Natural killer cell treated with Interleukin-12 subunit alpha and Interleukin-12 subunit beta and Interleukin-15 and Interleukin-18, amount 100 ng/mL, for 72 hours (primary cell): ENCODE data around the gene MACF1. TPM values are rescaled to one million over a fixed set of nuclear protein-coding genes. Genes with fewer than 3 reads are reported as not detected.

Source experiments
- ATAC-seq, 2 donors: fragments of 150-1000 bp; cut with Tn5 transposase in 1 of 2; sonication (Bioruptor Pico), chemical (Tn5 transposase) in 1 of 2; 2 replicates each; pipeline ENCODE4 v1.10.0; 2021
- DNase-seq: peaks from one replicate; pipeline ENCODE4 v3.0.0; 2022; ENCODE audit warnings: low spot score
- H3K27ac Mint-ChIP-seq, 2 donors: 1 replicate in 1 of 2; 2 replicates in 1 of 2; pipeline ENCODE4 v1.8.0; 2022; ENCODE audit warnings: mixed read lengths in 2 of 2, mild to moderate bottlenecking in 1 of 2, moderate library complexity in 1 of 2
- H3K27me3 Mint-ChIP-seq, 2 donors: 1 replicate in 1 of 2; 2 replicates in 1 of 2; pipeline ENCODE4 v1.8.0; 2022; ENCODE audit warnings: mixed read lengths in 2 of 2
- H3K36me3 Mint-ChIP-seq: one replicate; pipeline ENCODE4 v1.8.0; 2022; ENCODE audit warnings: mixed read lengths
- H3K4me1 Mint-ChIP-seq, 2 donors: 1 replicate in 1 of 2; 2 replicates in 1 of 2; pipeline ENCODE4 v1.8.0; 2022; ENCODE audit warnings: low read depth in 2 of 2, mixed read lengths in 2 of 2, mild to moderate bottlenecking in 1 of 2
- H3K4me3 Mint-ChIP-seq: one replicate; pipeline ENCODE4 v1.8.0; 2022; ENCODE audit warnings: mixed read lengths
- H3K9me3 Mint-ChIP-seq: 2 replicates; pipeline ENCODE4 v1.8.0; 2022; ENCODE audit warnings: mixed read lengths
- total RNA-seq, 2 donors: library from RNA; stranded (reverse); gene quantifications; one replicate each; pipeline ENCODE4 v1.2.3, GENCODE V29; 2022

The MACF1 gene
- total RNA-seq, 2 donors from 2014 or later: 370 to 514 TPM

DNA sequence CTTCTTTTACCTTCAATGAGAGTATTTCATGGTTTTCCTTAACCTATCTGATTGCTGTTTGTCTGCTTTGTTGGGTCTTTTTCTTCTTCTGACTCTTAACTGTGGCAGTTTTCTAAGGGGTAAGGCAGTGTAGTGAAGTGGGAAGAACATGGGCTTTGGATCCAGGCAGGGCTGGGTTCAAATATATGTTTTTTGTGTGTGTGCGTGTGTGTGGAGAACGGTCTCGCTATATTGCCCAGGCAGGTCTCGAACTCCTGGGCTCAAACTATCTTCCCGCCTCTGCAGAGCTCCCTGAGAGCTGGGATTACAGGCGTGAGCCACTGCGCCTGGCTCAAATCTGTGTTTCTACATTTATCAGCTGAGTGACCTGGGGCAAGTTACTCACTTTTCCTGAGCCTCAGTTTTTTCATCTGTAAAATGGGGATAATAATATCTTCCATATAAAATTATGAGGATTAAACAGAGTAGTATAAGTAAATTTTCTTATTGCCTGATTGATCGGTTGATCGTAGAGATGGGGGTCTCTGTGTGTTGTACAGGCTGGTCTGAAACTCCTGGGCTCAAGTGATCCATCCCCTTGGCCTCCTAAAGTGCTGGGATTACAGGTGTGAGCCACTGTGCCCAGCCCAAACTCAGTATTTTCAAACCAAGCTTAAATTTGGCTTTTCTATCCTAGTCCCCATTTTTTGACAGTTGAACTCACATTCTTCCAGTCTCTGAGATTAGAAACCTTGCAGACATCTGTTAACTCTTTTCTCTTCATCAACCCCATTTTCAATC is 36.0 kb upstream of the MACF1 start:
- DNase-seq (no peak), ATAC-seq (no peak)
- H3K27ac Mint-ChIP-seq: no peak overlapping the region
- no peaks in the 10 kb centered on the region for H3K27me3 Mint-ChIP-seq
- peaks cover 0 to 12% of the 10 kb centered on the region in 2 donors for H3K4me1 Mint-ChIP-seq
- no peaks in the 10 kb centered on the region for H3K36me3 Mint-ChIP-seq
- H3K9me3 Mint-ChIP-seq: no peaks in the 10 kb centered on the region
- H3K4me3 Mint-ChIP-seq: no peak overlapping the region

DNA sequence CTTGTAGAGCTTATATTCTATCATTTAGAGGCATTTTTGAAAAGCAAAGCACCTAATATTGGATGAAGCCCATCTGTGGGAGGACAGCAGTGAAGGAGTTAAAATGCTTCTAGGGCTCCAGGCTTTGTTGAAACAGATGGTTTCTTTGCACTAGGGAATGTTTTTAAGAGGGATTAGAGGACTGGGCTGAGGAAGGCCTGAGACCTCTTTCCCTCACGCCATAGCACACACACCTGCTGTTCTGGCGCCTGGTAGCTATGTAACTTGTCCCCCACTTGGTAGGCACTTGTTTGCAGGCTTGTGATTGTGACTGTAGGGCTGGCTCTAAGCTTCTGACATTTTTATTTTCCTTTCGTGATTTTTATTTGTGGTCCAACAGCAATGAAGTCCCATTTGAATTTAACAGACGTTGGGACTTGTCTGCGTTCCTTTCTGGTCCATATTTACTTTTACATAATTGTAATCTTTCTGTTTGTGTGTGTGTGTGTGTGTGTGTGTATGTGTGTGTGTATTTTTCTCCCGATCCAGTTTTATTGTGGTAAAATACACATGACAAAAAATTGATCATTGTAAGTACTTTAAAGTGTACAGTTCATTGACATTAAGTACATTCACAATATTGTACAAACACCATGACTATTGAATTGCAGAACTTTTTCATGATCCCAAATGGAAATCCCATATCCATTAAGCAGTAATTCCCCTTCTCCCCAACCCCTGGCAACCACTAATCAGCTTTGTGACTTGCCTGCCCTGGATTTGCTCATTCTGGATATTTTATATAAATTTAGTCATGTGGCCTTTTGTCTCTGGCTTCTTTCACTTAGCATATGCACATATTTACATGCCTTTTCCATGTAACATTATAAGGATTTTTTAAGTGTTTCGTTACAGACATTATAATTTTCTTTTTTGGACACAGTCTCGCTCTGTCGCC is 33.5 kb upstream of the MACF1 start:
- Mint-ChIP-seq H3K9me3 (no peaks in the 10 kb centered on the region), H3K27me3 (no peaks in the 10 kb centered on the region), H3K4me1 (peaks cover 0 to 9% of the 10 kb centered on the region in 2 donors), H3K36me3 (no peaks in the 10 kb centered on the region), H3K27ac (no peak overlapping the region), H3K4me3 (no peak overlapping the region)
- ATAC-seq (no peak), DNase-seq (no peak)

DNA sequence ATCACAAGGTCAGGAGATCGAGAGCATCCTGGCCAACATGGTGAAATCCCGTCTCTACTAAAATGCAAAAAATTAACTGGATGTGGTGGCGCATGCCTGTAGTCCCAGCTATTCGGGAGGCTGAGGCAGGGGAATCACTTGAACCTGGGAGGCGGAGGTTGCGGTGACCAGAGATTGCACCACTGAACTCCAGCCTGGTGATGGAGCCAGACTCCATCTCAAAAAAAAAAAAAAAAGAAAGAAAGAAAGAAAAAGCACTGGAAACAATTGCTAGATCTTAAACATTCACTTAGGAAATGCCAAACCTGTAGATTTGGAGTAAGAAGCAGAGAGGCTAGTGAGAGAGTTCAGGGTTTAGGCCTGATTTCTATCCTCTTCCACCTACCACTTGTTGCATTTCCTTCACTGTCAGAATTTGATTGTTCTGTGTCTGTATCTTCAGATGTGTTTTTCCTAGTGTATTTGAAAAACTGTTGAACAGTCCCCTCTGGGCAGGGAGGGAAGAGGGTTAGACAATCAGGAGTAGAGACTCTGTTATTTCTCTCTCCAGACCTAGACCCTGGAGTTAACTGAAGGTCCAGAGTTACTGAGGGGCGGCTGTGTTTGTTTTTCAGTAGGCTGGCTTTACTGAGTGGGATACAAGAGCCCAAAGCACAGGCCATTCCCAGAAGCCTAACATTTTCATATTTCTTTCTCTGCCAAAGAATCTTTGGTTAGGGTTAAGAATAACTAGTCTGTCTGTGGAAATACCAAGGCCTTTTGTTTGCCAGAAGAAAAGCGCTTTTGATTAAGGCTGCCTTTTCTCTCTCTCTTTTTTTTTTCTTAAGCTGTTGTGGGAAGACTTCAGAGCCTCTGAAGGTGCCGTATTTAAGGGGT is 31.1 kb upstream of the MACF1 start:
- H3K4me3 Mint-ChIP-seq: no peak overlapping the region
- H3K27me3 Mint-ChIP-seq: no peaks in the 10 kb centered on the region
- no peaks in the 10 kb centered on the region for H3K36me3 Mint-ChIP-seq
- ATAC-seq: no peak
- H3K9me3 Mint-ChIP-seq: no peaks in the 10 kb centered on the region
- no peak overlapping the region for H3K27ac Mint-ChIP-seq
- no peak for DNase-seq
- peaks cover 0 to 9% of the 10 kb centered on the region in 2 donors for H3K4me1 Mint-ChIP-seq

DNA sequence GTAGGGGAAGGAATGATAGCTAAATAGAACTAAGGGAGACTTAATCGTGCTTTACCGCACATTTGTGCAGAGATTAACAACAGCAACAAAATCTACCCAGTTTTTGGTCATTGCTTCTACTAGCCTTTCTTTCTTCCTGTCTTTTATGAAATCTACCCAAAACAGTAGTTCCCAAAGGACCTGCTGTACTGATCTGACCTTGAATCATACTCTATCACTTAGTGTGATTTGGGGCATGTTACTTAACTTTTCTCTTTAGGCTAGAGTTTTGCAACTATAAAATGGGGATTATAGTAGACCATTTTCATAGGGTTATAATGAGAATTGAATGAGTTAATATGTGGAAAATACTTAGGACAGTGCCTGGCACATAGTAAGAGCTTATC is 30.5 kb upstream of the MACF1 start:
- ATAC-seq (no peak), DNase-seq (no peak)
- H3K27me3 Mint-ChIP-seq: no peaks in the 10 kb centered on the region
- no peaks in the 10 kb centered on the region for H3K9me3 Mint-ChIP-seq
- no peak overlapping the region for H3K4me3 Mint-ChIP-seq
- H3K36me3 Mint-ChIP-seq: no peaks in the 10 kb centered on the region
- no peak overlapping the region for H3K27ac Mint-ChIP-seq
- peaks cover 0 to 9% of the 10 kb centered on the region in 2 donors for H3K4me1 Mint-ChIP-seq

DNA sequence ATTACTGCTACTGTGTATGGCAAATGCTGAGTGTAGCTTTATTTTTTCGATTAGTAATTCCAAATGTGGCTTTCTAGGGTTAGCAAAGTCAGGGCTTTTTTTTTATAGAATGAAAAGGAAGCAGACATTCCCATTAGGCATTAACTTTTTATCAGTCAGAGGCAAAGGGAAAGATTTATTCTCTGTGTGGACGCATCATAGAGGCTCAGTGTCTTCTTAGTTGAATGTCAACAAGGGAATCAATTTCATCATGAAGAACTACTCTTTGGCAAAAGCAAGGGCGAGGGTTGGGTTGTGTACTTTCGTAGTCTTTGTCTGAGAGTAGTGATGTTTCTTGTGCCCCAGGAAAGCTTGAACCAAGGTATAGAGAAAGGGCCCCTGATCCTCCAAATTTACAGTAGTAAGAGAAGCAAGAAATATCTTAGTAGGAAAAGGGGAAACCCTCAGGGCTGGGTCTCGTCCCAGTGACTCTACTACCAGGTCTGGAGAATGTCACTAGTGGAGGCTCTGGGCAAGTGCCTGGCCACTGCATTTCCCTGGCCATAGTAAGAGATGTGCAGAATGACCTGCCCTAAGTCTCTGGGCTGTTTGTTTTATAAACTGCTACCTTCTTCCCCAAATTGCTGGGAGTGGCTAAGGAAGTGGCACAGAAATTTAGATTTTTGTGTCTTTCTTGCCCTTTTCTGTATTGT is 30.0 kb upstream of the MACF1 start:
- H3K27ac Mint-ChIP-seq: no peak overlapping the region
- no peaks in the 10 kb centered on the region for H3K36me3 Mint-ChIP-seq
- no peak overlapping the region for H3K4me3 Mint-ChIP-seq
- H3K9me3 Mint-ChIP-seq: no peaks in the 10 kb centered on the region
- peaks cover 0 to 9% of the 10 kb centered on the region in 2 donors for H3K4me1 Mint-ChIP-seq
- DNase-seq: no peak
- H3K27me3 Mint-ChIP-seq: no peaks in the 10 kb centered on the region
- ATAC-seq: no peak

DNA sequence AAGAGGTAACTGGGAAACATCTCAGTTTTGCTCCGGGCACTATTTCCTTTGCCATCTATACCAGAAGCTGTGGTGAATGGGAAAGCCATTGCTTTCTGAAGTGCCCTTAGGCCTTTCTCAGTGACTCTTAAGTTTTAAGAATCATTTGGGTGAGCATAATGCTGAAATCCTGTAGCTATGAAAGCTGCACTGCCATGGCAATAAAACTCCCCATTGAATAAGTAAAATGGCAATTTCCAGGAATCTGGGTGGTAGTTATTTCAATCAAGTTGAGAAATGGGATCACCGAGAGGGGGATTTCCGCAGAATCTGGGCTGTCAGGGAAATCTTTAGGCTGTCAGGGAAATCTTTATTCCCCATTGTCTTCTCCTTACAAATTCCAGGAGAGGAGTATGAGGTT is 26.8 kb upstream of the MACF1 start:
- Mint-ChIP-seq H3K36me3 (no peaks in the 10 kb centered on the region), H3K4me1 (peaks cover 0 to 7% of the 10 kb centered on the region in 2 donors), H3K27ac (no peak overlapping the region), H3K4me3 (no peak overlapping the region), H3K27me3 (no peaks in the 10 kb centered on the region), H3K9me3 (no peaks in the 10 kb centered on the region)
- no peak for ATAC-seq
- no peak for DNase-seq

DNA sequence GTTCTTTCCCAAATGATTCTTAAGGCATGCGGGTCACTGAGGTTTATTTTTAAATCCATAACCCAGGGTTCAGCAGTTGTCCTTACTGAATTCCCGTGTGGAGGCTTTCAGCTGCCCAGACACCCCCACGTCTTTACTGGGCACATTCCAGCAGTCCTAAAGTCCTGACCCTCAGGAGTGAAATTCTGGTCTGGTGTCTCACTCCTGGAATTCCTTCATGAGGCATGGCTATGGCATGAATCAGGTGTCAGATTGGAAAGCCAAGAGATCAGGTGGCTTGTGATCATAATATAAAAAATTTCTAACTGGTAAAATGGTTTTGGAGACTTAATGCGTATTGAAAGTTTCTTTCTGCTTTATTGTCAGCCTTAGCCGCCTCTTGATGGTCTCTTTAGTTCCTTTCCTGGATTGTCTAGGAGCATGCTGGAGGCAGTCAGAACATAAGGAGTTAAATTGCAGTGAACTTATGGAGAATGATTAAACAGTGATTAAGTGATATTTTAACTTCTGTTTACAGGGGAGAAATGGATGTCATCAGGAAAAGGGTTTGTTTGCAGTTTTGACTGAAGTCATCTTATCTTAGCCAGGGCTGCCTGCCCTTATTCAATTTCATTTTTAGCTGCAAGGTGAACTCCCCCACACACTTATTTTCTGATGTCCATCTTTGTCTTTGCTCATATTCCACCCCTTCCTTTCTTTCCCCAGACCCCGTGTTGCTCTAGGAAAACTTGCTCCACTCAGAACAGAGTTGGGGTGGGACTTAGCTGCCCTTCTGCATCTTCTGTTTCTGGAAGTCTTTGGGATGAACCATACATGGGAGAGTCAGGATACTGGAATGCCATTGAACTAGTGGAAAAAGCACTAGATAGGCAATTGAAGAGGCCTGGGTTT is 25.7 kb upstream of the MACF1 start:
- DNase-seq: no peak
- Mint-ChIP-seq H3K4me1 (peaks cover 6 to 17% of the 10 kb centered on the region in 2 donors), H3K9me3 (no peaks in the 10 kb centered on the region), H3K27ac (no peak overlapping the region), H3K4me3 (no peak overlapping the region), H3K27me3 (no peaks in the 10 kb centered on the region), H3K36me3 (no peaks in the 10 kb centered on the region)
- ATAC-seq: no peak

DNA sequence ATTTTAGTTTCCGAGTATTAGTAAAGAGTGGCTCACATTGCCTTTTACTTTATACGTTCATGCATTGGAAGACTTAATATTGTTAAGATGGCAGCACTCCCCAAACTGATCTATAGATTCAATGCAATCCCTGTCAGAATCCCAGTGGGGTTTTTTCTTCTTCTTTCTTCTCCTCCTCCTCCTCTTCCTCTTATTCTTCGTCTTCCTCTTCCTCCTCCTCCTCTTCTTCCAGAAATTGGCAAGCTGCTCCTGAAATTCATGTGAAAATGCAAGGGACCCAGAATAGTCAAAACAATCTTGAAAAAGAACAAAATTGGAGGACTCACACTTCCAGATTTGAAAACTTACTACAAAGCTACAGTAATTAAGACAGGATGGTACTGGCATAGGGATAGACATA is 23.2 kb upstream of the MACF1 start:
- peaks cover 26 to 36% of the 10 kb centered on the region in 2 donors for H3K4me1 Mint-ChIP-seq
- DNase-seq: no peak
- no peak for ATAC-seq
- no peak overlapping the region for H3K4me3 Mint-ChIP-seq
- no peaks in the 10 kb centered on the region for H3K27me3 Mint-ChIP-seq
- no peak overlapping the region for H3K27ac Mint-ChIP-seq
- no peaks in the 10 kb centered on the region for H3K36me3 Mint-ChIP-seq
- no peaks in the 10 kb centered on the region for H3K9me3 Mint-ChIP-seq

DNA sequence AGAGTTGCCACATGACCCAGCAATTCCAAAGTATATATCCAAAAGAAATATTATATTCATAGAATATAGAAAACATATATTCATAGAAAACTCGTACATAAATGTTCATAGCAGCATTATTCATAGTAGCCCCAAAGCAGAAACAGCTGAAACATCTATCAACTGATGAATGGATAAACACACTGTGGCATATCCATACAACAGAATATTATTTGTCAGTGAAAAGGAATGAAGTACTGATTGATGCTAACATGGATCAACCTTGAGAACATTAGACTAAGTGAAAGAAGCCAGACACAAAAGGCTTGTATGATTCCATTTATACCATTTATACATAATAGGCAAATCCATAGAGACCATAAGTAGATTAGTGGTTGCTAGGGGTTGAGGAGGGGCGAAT is 21.7 kb upstream of the MACF1 start:
- ATAC-seq (no peak), DNase-seq (no peak)
- H3K36me3 Mint-ChIP-seq: no peaks in the 10 kb centered on the region
- no peaks in the 10 kb centered on the region for H3K9me3 Mint-ChIP-seq
- peaks cover 26 to 38% of the 10 kb centered on the region in 2 donors for H3K4me1 Mint-ChIP-seq
- no peaks in the 10 kb centered on the region for H3K27me3 Mint-ChIP-seq
- H3K4me3 Mint-ChIP-seq: no peak overlapping the region
- H3K27ac Mint-ChIP-seq: peak overlapping the region; percentile 78 to 87

DNA sequence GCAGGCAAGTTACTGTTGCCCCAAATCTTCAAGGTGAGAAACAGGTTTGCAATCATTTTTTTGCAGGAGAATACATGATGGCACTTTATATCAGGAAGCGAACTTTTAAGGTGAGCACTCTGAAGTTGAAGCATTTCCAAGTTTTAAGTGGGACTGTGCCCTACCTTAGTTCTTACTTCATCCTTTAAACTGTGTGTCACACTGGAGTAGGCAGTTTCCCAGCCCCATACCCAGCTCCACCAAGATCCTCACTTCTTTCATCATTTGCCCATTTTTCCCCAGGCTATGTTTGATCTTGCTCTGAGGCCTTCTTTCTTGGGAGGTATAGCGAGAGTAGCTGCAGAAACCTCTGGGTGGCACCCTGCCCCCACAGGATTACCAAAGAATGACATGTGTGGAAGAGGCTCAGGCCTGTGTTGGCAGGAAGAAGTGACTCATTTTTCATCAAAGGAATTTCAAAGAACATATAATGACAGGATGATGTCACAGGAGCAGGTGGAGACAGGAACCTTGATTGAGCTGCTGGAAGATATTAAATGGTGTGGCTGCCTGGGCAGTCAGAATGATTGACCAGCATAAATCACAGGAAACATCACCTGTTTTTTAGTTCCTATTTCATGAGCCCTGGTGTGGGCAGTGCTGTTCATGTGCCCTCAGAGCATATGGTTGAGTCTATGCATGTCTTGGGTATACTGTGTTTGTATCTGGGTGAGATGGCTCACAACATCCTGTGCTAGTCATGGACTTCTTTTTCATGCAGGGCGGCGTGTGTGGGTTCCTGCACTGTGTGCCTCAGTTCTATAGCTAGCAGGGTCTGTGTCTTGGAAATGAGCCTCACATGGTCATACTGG is 20.8 kb upstream of the MACF1 start:
- H3K27me3 Mint-ChIP-seq: no peaks in the 10 kb centered on the region

DNA sequence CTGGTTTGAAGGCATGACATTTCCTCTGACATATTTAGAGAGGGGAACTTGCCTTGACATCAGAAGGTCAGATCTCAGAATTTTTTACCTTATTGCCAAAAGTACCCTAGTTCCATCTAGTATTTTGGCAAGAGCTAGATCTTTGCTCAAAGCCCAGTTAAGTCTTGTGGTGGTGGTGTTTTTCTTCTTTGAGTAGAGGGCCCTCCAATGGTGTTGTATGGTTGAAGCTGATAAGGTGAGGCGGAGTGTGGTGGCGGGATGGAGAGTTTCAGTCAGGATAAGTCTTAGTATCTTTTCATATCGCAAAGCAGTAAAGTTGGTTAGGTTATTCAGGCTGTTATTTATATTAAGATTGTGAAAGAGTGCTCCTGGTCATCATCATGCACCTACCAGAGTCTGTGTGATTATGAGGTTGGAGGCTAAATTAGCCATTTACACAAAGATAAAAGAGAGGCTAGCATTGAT is 20.1 kb upstream of the MACF1 start:
- Mint-ChIP-seq H3K4me3 (peak overlapping the region; percentile 51), H3K9me3 (no peaks in the 10 kb centered on the region), H3K36me3 (no peaks in the 10 kb centered on the region), H3K27ac (peak overlapping the region; percentile 78 to 87), H3K4me1 (peaks cover 30 to 43% of the 10 kb centered on the region in 2 donors), H3K27me3 (no peaks in the 10 kb centered on the region)
- DNase-seq (no peak), ATAC-seq (no peak)

More for the DNA sequence above, 20.8 kb upstream of the MACF1 start:
- Mint-ChIP-seq H3K27ac (peak overlapping the region; percentile 78 to 87), H3K9me3 (no peaks in the 10 kb centered on the region), H3K4me3 (peak overlapping the region; percentile 51), H3K36me3 (no peaks in the 10 kb centered on the region), H3K4me1 (peaks cover 26 to 41% of the 10 kb centered on the region in 2 donors)
- ATAC-seq (peak; percentile 90 to 92), DNase-seq (peak; percentile 84)
